ENCODE measurements around the gene BTRC.

BTRC gene

GRCh38 chr10:101577121-101577871, 223.3 kb downstream of the BTRC start:
- Histone ChIP-seq H3K9me2 (replicated peaks; ENCODE audit: insufficient read depth, low read length) (no peaks in the 10 kb centered on the region), H3K27me3 (ENCODE audit: low read length) (no peaks in the 10 kb centered on the region)

GRCh38 chr10:101578192-101578591, 224.2 kb downstream of the BTRC start:
- H3K9me2 ChIP-seq (replicated peaks; ENCODE audit: insufficient read depth, low read length) = no peaks in the 10 kb centered on the region
- no peaks in the 10 kb centered on the region for H3K36me3 ChIP-seq (ENCODE audit: low read length)
- H3K27ac ChIP-seq (ENCODE audit: low read depth, low read length) = no peak overlapping the region
- no peak overlapping the region for H3K9ac ChIP-seq (ENCODE audit: low read length)
- no peaks in the 10 kb centered on the region for H3F3A ChIP-seq (ENCODE audit: insufficient read depth)
- no peaks in the 10 kb centered on the region for H3K9me3 ChIP-seq (ENCODE audit: insufficient read depth, low read length)
- H3K4me2 ChIP-seq (ENCODE audit: low read depth, low read length, poor library complexity, severe bottlenecking) = no peak overlapping the region
- H4K20me1 ChIP-seq (ENCODE audit: low read depth, low read length) = no peaks in the 10 kb centered on the region
- H3K4me3 ChIP-seq (ENCODE audit: insufficient read depth, low read length, poor library complexity, severe bottlenecking) = no peak overlapping the region
- H3K79me2 ChIP-seq (ENCODE audit: insufficient read depth, low read length) = no peaks in the 10 kb centered on the region
- TF ChIP-seq CTCF (IDR thresholded peaks at IDR 0.05; ENCODE audit: insufficient read depth, low read length, poor library complexity, severe bottlenecking) (no peak), EZH2phosphoT487 (conservative IDR thresholded peaks at IDR 0.05; ENCODE audit: low read length) (no peak)
- H3K27me3 ChIP-seq (ENCODE audit: low read length) = no peaks in the 10 kb centered on the region
- no peak overlapping the region for H2AFZ ChIP-seq (ENCODE audit: low read depth, low read length, severe bottlenecking)

More at GRCh38 chr10:101577121-101577871, 223.3 kb downstream of the BTRC start:
- no peak overlapping the region for H3K4me2 ChIP-seq (ENCODE audit: low read depth, low read length, poor library complexity, severe bottlenecking)
- no peaks in the 10 kb centered on the region for H3K9me3 ChIP-seq (ENCODE audit: insufficient read depth, low read length)
- H4K20me1 ChIP-seq (ENCODE audit: low read depth, low read length) = no peaks in the 10 kb centered on the region
- no peaks in the 10 kb centered on the region for H3F3A ChIP-seq (ENCODE audit: insufficient read depth)
- TF ChIP-seq CTCF (IDR thresholded peaks at IDR 0.05; ENCODE audit: insufficient read depth, low read length, poor library complexity, severe bottlenecking) = no peak
- no peak for TF ChIP-seq EZH2phosphoT487 (conservative IDR thresholded peaks at IDR 0.05; ENCODE audit: low read length)
- H2AFZ ChIP-seq (ENCODE audit: low read depth, low read length, severe bottlenecking) = no peak overlapping the region
- H3K79me2 ChIP-seq (ENCODE audit: insufficient read depth, low read length) = no peaks in the 10 kb centered on the region
- no peak overlapping the region for H3K27ac ChIP-seq (ENCODE audit: low read depth, low read length)
- no peak overlapping the region for H3K9ac ChIP-seq (ENCODE audit: low read length)
- no peak overlapping the region for H3K4me3 ChIP-seq (ENCODE audit: insufficient read depth, low read length, poor library complexity, severe bottlenecking)
- H3K36me3 ChIP-seq (ENCODE audit: low read length) = no peaks in the 10 kb centered on the region

- Histone ChIP-seq H3F3A (ENCODE audit: insufficient read depth) (no peaks in the 10 kb centered on the region), H3K27me3 (ENCODE audit: low read length) (no peaks in the 10 kb centered on the region), H3K36me3 (ENCODE audit: low read length) (no peaks in the 10 kb centered on the region), H2AFZ (ENCODE audit: low read depth, low read length, severe bottlenecking) (no peak overlapping the region), H3K9me2 (replicated peaks; ENCODE audit: insufficient read depth, low read length) (no peaks in the 10 kb centered on the region), H3K4me2 (ENCODE audit: low read depth, low read length, poor library complexity, severe bottlenecking) (no peak overlapping the region), H3K9me3 (ENCODE audit: insufficient read depth, low read length) (no peaks in the 10 kb centered on the region), H3K9ac (ENCODE audit: low read length) (no peak overlapping the region), H3K4me3 (ENCODE audit: insufficient read depth, low read length, poor library complexity, severe bottlenecking) (no peak overlapping the region), H4K20me1 (ENCODE audit: low read depth, low read length) (no peaks in the 10 kb centered on the region), H3K79me2 (ENCODE audit: insufficient read depth, low read length) (no peaks in the 10 kb centered on the region), H3K27ac (ENCODE audit: low read depth, low read length) (no peak overlapping the region)
- TF ChIP-seq CTCF (IDR thresholded peaks at IDR 0.05; ENCODE audit: insufficient read depth, low read length, poor library complexity, severe bottlenecking) (no peak), EZH2phosphoT487 (conservative IDR thresholded peaks at IDR 0.05; ENCODE audit: low read length) (no peak)
Observed at GRCh38 chr10:101578803-101579515, 225.0 kb downstream of the BTRC start.
